ENCODE results near the gene PPP1R13B. TPM values are rescaled to one million over a fixed set of nuclear protein-coding genes. Genes with fewer than 3 reads are reported as not detected.

The PPP1R13B gene
- total RNA-seq, 1 experiment from 2014 or later = 10.3 TPM

- no peak for TF ChIP-seq FOXP4 (CRISPR knock-in tag; IDR thresholded peaks at IDR 0.05)
- TF ChIP-seq ZNF232 (CRISPR knock-in tag; IDR thresholded peaks at IDR 0.05) = no peak
- no peak for TF ChIP-seq NFE2L1 (CRISPR knock-in tag; IDR thresholded peaks at IDR 0.05)
Observed at GRCh38 chr14:103870891-103871595, 23.7 kb upstream of the PPP1R13B start (continued).

- Mint-ChIP-seq H3K27ac (no peak overlapping the region), H3K27me3 (ENCODE audit: low read depth) (no peaks in the 10 kb centered on the region), H3K9me3 (no peaks in the 10 kb centered on the region), H3K4me1 (peaks cover 11% of the 10 kb centered on the region), H3K36me3 (no peaks in the 10 kb centered on the region), H3K4me3 (no peak overlapping the region)
- CTCF ChIA-PET = interaction anchor here (0.9 kb wide), 1 partner anchor 38 kb away, joined by 3 read pairs; no protein-coding TSS in a partner anchor
- POLR2A ChIA-PET = interaction anchor here (0.7 kb wide), 1 partner anchor 10 kb away, joined by 4 read pairs; no protein-coding TSS in a partner anchor
- no peak for TF ChIP-seq FOXJ3 (CRISPR knock-in tag; IDR thresholded peaks at IDR 0.05; ENCODE audit: borderline replicate concordance)
- no peak for TF ChIP-seq PRRX2 (CRISPR knock-in tag; IDR thresholded peaks at IDR 0.05)
- TF ChIP-seq USF2 (CRISPR knock-in tag; IDR thresholded peaks at IDR 0.05) = no peak
- TF ChIP-seq NR3C1 (CRISPR knock-in tag; conservative IDR thresholded peaks at IDR 0.05; ENCODE audit: low read depth) = no peak
- TF ChIP-seq ZNF317 (CRISPR knock-in tag; IDR thresholded peaks at IDR 0.05; ENCODE audit: borderline replicate concordance, low read depth) = no peak
- no peak for TF ChIP-seq ELF4 (CRISPR knock-in tag; IDR thresholded peaks at IDR 0.05; ENCODE audit: low read depth)
- no peak for TF ChIP-seq SMAD4 (CRISPR knock-in tag; IDR thresholded peaks at IDR 0.05)
- no peak for TF ChIP-seq CBFB (CRISPR knock-in tag; IDR thresholded peaks at IDR 0.05; ENCODE audit: low read depth)
- TF ChIP-seq ZNF416 (CRISPR knock-in tag; IDR thresholded peaks at IDR 0.05) = no peak
- no peak for TF ChIP-seq MLX (CRISPR knock-in tag; IDR thresholded peaks at IDR 0.05)
- no peak for TF ChIP-seq ZNF425 (CRISPR knock-in tag; conservative IDR thresholded peaks at IDR 0.05)
- ATAC-seq = no peak
- DNase-seq (ENCODE audit: low spot score) = no peak
Observed at GRCh38 chr14:103870144-103870876, 22.9 kb upstream of the PPP1R13B start.

GRCh38 chr14:103869406-103870143, 22.2 kb upstream of the PPP1R13B start:
- no peak for DNase-seq (ENCODE audit: low spot score)
- no peak for ATAC-seq
- no peaks in the 10 kb centered on the region for H3K27me3 Mint-ChIP-seq (ENCODE audit: low read depth)
- H3K27ac Mint-ChIP-seq = no peak overlapping the region
- POLR2A ChIA-PET = interaction anchor here (0.7 kb wide), 1 partner anchor 9 kb away, joined by 4 read pairs; no protein-coding TSS in a partner anchor
- peaks cover 11% of the 10 kb centered on the region for H3K4me1 Mint-ChIP-seq
- CTCF ChIA-PET = interaction anchor here (0.5 to 0.9 kb wide), 3 partner anchors 9 to 37 kb away, joined by 3 to 4 read pairs (median 3); no protein-coding TSS in a partner anchor
- H3K36me3 Mint-ChIP-seq = no peaks in the 10 kb centered on the region
- no peaks in the 10 kb centered on the region for H3K9me3 Mint-ChIP-seq
- H3K4me3 Mint-ChIP-seq = no peak overlapping the region
- TF ChIP-seq USF2 (CRISPR knock-in tag; IDR thresholded peaks at IDR 0.05) (no peak), ATF1 (CRISPR knock-in tag; IDR thresholded peaks at IDR 0.05) (no peak), ESRRA (CRISPR knock-in tag; IDR thresholded peaks at IDR 0.05; ENCODE audit: borderline replicate concordance) (no peak), IRF1 (CRISPR knock-in tag; IDR thresholded peaks at IDR 0.05) (no peak), SP1 (CRISPR knock-in tag; conservative IDR thresholded peaks at IDR 0.05) (no peak), STAT6 (CRISPR knock-in tag; conservative IDR thresholded peaks at IDR 0.05; ENCODE audit: low read depth) (no peak), FOXJ3 (CRISPR knock-in tag; IDR thresholded peaks at IDR 0.05; ENCODE audit: borderline replicate concordance) (no peak)

Data from WTC11 (cell line).